PC-9 (cell line): ENCODE data around the gene MAN2A1.

Experiments used
- CTCF ChIP-seq: fragments of 200-600 bp; sonication (generic); conservative IDR thresholded peaks from 2 replicates; pipeline ENCODE4 v1.6.1; 2017; ENCODE audit warnings: mixed run types, antibody characterized with exemption, mild to moderate bottlenecking, moderate library complexity
- EZH2 ChIP-seq: fragments of 200-600 bp; sonication (generic); IDR thresholded peaks from 2 replicates; pipeline ENCODE4 v1.8.0; 2017; ENCODE audit warnings: antibody characterized with exemption, low read depth

GRCh38 chr5:109691996-109692395 lies 2.3 kb downstream of the MAN2A1 start:
- TF ChIP-seq CTCF (no peak), EZH2 (no peak)
